CD4-positive, alpha-beta T cell treated with Interleukin-4 for 4 hours (primary cell): ENCODE data around the gene KRTAP12-3.
"Not testable (repeated sequence)": the region's sequence is repeated elsewhere in the genome, so short reads cannot be mapped to it uniquely, and the experiment has no call there.

Experiments
- DNase-seq: peaks from one replicate; pipeline ENCODE4 v3.0.0-alpha.2; 2020

KRTAP12-3 gene

GRCh38 chr21:44686000-44686781, 28.5 kb downstream of the KRTAP12-3 start:
- no peak for DNase-seq

- DNase-seq = no peak
Observed at GRCh38 chr21:44686843-44687561, 29.3 kb downstream of the KRTAP12-3 start.

GRCh38 chr21:44687671-44688070, 29.9 kb downstream of the KRTAP12-3 start:
- no peak for DNase-seq

GRCh38 chr21:44689740-44690139, 32.0 kb downstream of the KRTAP12-3 start:
- not testable (repeated sequence) for DNase-seq

- no peak for DNase-seq
Observed at GRCh38 chr21:44691686-44692085, 34.0 kb downstream of the KRTAP12-3 start.

- no peak for DNase-seq
Observed at GRCh38 chr21:44692798-44693512, 35.2 kb downstream of the KRTAP12-3 start.

GRCh38 chr21:44694776-44695175, 37.0 kb downstream of the KRTAP12-3 start:
- no peak for DNase-seq

GRCh38 chr21:44695184-44695583, 37.5 kb downstream of the KRTAP12-3 start:
- DNase-seq = no peak

- DNase-seq = no peak
Observed at GRCh38 chr21:44695641-44696040, 37.9 kb downstream of the KRTAP12-3 start.

- DNase-seq = no peak
Observed at GRCh38 chr21:44696572-44696971, 38.8 kb downstream of the KRTAP12-3 start.

GRCh38 chr21:44697172-44697810, 39.6 kb downstream of the KRTAP12-3 start, which contains the start of gene KRTAP10-12:
TSS of gene KRTAP10-12 (plus strand) at chr21:44697172. CDS start at chr21:44697202, 30 bp downstream.
- not testable (repeated sequence) for DNase-seq

GRCh38 chr21:44697811-44698734, 40.3 kb downstream of the KRTAP12-3 start:
- DNase-seq = no peak

GRCh38 chr21:44699502-44700001, 41.8 kb downstream of the KRTAP12-3 start:
- no peak for DNase-seq

- DNase-seq = no peak
Observed at GRCh38 chr21:44700101-44701022, 42.6 kb downstream of the KRTAP12-3 start.

- DNase-seq = no peak
Observed at GRCh38 chr21:44701023-44701400, 43.3 kb downstream of the KRTAP12-3 start.

GRCh38 chr21:44701541-44701940, 43.8 kb downstream of the KRTAP12-3 start:
- DNase-seq = no peak

- no peak for DNase-seq
Observed at GRCh38 chr21:44702111-44702972, 44.6 kb downstream of the KRTAP12-3 start.

GRCh38 chr21:44702973-44703730, 45.4 kb downstream of the KRTAP12-3 start:
- no peak for DNase-seq
